Parathyroid adenoma (tissue), 2 donors: ENCODE measurements around the gene MFSD11.
A peak's percentile ranks its signal among the peaks of the same experiment; 100 is the strongest.
"Not testable (repeated sequence)": the region's sequence is repeated elsewhere in the genome, so short reads cannot be mapped to it uniquely, and the experiment has no call there.

Source experiments
- H2AFZ ChIP-seq: fragments of 300-600 bp; sonication (generic); one replicate; pipeline ENCODE4 v1.7.0; 2017; ENCODE audit warnings: antibody characterized with exemption, mild to moderate bottlenecking
- H3K27ac ChIP-seq: fragments of 300-600 bp; sonication (generic); one replicate; pipeline ENCODE4 v1.7.0; 2017
- H3K27me3 ChIP-seq: fragments of 300-600 bp; sonication (generic); one replicate; pipeline ENCODE4 v1.7.0; 2017; ENCODE audit warnings: low read length; ENCODE audit not compliant: control insufficient read depth, insufficient read depth
- H3K36me3 ChIP-seq: fragments of 300-600 bp; sonication (generic); one replicate; pipeline ENCODE4 v1.7.0; 2017; ENCODE audit warnings: low read length; ENCODE audit not compliant: control insufficient read depth, insufficient read depth
- H3K4me1 ChIP-seq: fragments of 300-600 bp; sonication (generic); one replicate; pipeline ENCODE4 v1.7.0; 2017; ENCODE audit warnings: control low read depth
- H3K4me2 ChIP-seq: fragments of 300-600 bp; sonication (generic); one replicate; pipeline ENCODE4 v1.7.0; 2017; ENCODE audit warnings: low read length
- H3K4me3 ChIP-seq: fragments of 300-600 bp; sonication (generic); one replicate; pipeline ENCODE4 v1.7.0; 2017; ENCODE audit warnings: low read depth, low read length
- H3K79me2 ChIP-seq: fragments of 300-600 bp; sonication (generic); one replicate; pipeline ENCODE4 v1.7.0; 2017; ENCODE audit warnings: control low read depth
- H3K9ac ChIP-seq: fragments of 300-600 bp; sonication (generic); one replicate; pipeline ENCODE4 v1.7.0; 2017; ENCODE audit warnings: mild to moderate bottlenecking
- H3K9me3 ChIP-seq: fragments of 300-600 bp; sonication (generic); one replicate; pipeline ENCODE4 v1.7.0; 2017; ENCODE audit warnings: low read length; ENCODE audit not compliant: control insufficient read depth
- TF ChIP-seq, protein P1 (sequence below): fragments of 300-600 bp; sonication (generic); IDR thresholded peaks from one replicate; pipeline ENCODE4 v1.7.0; 2017; ENCODE audit warnings: antibody characterized with exemption, mild to moderate bottlenecking
- donor health status: primary hyperparathyroidism.

MFSD11 gene

DNA sequence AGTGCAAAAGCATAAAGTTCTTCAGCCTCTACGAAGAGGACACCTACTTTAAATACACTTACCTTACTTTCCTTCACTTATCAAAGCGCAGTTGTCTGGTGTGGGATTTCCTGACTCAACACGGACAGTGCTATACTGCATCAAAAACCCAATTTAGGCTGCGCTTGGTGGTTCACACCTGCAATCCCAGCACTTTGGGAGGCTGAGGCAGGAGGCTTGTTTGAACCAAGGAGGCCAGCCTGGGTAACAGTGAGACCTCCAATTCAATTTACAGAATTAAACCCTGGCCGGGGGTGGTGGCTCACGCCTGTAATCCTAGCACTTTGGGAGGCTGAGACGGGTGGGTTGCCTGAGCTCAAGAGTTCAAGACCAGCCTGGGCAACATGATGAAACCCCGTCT is 15.6 kb upstream of the MFSD11 start:
- no peak overlapping the region for H3K4me2 ChIP-seq
- TF ChIP-seq, protein P1, sequence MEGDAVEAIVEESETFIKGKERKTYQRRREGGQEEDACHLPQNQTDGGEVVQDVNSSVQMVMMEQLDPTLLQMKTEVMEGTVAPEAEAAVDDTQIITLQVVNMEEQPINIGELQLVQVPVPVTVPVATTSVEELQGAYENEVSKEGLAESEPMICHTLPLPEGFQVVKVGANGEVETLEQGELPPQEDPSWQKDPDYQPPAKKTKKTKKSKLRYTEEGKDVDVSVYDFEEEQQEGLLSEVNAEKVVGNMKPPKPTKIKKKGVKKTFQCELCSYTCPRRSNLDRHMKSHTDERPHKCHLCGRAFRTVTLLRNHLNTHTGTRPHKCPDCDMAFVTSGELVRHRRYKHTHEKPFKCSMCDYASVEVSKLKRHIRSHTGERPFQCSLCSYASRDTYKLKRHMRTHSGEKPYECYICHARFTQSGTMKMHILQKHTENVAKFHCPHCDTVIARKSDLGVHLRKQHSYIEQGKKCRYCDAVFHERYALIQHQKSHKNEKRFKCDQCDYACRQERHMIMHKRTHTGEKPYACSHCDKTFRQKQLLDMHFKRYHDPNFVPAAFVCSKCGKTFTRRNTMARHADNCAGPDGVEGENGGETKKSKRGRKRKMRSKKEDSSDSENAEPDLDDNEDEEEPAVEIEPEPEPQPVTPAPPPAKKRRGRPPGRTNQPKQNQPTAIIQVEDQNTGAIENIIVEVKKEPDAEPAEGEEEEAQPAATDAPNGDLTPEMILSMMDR, result no peak
- no peak overlapping the region for H2AFZ ChIP-seq
- H3K9me3 ChIP-seq, result no peaks in the 10 kb centered on the region
- no peak overlapping the region for H3K4me3 ChIP-seq
- no peak overlapping the region for H3K27ac ChIP-seq
- peaks cover 7% of the 10 kb centered on the region for H3K4me1 ChIP-seq
- peaks cover 36% of the 10 kb centered on the region for H3K79me2 ChIP-seq
- no peak overlapping the region for H3K9ac ChIP-seq
- H3K27me3 ChIP-seq, result no peaks in the 10 kb centered on the region
- H3K36me3 ChIP-seq, result no peaks in the 10 kb centered on the region

DNA sequence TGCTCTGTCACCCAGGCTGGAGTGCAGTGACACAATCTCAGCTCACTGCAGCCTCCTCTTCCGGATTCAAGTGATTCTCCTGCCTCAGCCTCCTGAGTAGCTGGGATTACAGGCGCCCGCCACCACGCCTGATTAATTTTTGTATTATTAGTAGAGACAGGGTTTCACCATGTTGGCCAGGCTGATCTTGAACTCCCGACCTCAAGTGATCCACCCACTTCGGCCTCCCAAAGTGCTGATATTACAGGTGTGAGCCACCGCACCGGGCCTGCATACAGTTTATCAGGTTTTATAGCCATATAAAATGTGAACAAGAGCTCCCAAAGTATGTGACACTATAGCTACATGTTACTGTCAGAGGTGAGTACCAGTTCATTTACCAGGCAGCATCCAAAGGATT is 14.9 kb upstream of the MFSD11 start:
- H3K9ac ChIP-seq, H2AFZ ChIP-seq, H3K9me3 ChIP-seq, H3K27me3 ChIP-seq, H3K4me3 ChIP-seq, H3K27ac ChIP-seq, H3K4me2 ChIP-seq, H3K36me3 ChIP-seq: not testable (repeated sequence)
- Histone ChIP-seq H3K79me2 (peaks cover 42% of the 10 kb centered on the region), H3K4me1 (peaks cover 11% of the 10 kb centered on the region)

DNA sequence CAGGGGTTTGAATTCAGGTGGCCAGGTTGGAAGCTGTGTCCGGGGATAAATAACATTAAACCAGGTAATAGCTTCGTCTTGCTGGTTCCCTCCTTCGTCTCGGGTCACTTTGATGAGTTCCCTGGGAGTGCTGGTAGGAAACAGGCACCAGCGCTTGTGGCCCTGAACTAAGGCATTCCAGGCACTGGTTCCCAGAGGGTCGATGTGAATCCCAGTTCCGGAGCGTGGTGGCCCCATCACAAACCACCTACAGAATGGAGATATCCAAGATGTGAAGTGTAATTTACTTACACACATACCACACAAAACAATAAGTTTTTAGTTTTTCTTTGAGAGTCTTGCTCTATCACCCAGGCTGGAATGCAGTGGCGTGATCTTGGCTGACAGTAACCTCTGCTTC is 14.1 kb upstream of the MFSD11 start:
- Histone ChIP-seq H3K36me3 (no peaks in the 10 kb centered on the region), H3K4me2 (no peak overlapping the region), H3K4me3 (no peak overlapping the region), H2AFZ (no peak overlapping the region), H3K79me2 (peaks cover 42% of the 10 kb centered on the region), H3K4me1 (peaks cover 11% of the 10 kb centered on the region), H3K27me3 (no peaks in the 10 kb centered on the region), H3K9me3 (no peaks in the 10 kb centered on the region), H3K27ac (no peak overlapping the region), H3K9ac (no peak overlapping the region)
- TF ChIP-seq, protein P1, result no peak

DNA sequence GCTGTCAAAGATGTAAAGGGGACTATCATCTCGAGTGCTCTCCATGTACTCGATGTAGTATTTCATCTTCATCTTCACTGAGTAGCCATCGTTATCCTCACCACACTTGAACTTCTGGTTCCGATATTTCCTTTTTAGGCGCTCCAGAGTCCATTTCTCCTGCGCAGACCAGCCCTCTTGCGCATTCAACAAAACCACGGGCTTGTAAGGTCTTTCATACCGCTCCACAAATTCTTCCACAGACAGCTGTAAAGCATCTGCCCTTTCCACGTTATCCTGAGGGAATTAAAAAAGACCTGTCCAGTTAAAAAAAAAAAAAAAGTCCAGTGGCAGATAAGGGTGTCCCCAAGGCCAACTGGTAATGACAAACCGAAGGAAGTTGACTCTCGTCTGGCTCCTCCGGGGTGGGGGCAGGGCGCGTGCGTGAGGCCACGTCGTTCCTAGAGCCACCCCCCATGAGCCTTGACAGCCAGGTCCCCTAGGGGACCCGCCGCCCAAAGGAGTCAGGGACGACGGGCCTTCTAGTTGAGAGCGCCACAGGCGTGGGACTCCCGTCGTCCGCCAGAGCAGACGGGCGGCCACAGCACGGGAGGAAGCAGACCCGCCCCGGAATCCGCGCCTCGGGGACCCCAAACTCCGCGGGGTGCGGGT is 12.2 kb upstream of the MFSD11 start:
- peak overlapping the region; percentile 80 for H3K4me3 ChIP-seq
- H3K36me3 ChIP-seq, result no peaks in the 10 kb centered on the region
- H3K27me3 ChIP-seq, result no peaks in the 10 kb centered on the region
- peaks cover 49% of the 10 kb centered on the region for H3K79me2 ChIP-seq
- no peaks in the 10 kb centered on the region for H3K9me3 ChIP-seq
- TF ChIP-seq, protein P1, result no peak
- H2AFZ ChIP-seq, result peak overlapping the region; percentile 80
- peak overlapping the region; percentile 86 for H3K9ac ChIP-seq
- H3K4me1 ChIP-seq, result peaks cover 11% of the 10 kb centered on the region
- peak overlapping the region; percentile 80 for H3K4me2 ChIP-seq
- H3K27ac ChIP-seq, result peak overlapping the region; percentile 87

DNA sequence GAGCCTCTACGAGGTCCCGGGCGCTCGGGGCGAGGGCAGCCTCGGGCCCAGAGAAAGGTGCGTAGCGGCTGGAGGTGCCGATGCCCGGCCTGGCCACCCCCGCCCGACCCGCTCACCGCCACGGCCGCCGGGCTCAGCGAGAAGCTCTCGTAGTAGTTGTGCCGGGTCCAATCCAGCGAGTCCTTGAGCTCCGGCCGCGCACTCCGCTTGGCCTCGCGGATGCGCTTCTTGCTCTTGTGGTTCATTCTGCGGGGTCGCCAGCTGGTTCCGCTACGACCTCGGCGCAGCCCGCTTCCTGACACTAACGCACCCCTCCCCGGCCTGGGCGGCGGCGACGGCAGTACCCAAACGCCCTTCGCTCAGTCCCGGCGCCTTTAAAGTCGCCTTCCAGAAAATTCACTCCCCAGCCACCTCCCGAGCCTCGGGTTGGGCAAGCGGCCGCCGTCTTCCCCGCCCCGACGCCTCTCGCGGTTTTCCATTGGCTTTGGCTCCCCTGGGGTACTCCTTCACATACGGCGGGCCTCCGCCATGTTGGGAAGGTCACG is 11.6 kb upstream of the MFSD11 start, which contains the start of gene JMJD6:
Gene JMJD6 (minus strand): TSS at position 376 of the 545 bp plus-strand sequence. CDS start 131 bp downstream, at position 245.
- Histone ChIP-seq H3K9ac (peak within 1 kb of the TSS; percentile 86), H3K36me3 (no peaks in the 10 kb centered on the region), H3K27me3 (no peaks in the 10 kb centered on the region), H3K4me2 (peak within 1 kb of the TSS; percentile 94), H3K79me2 (peaks cover 47% of the 10 kb centered on the region), H2AFZ (peak within 1 kb of the TSS; percentile 80), H3K9me3 (no peaks in the 10 kb centered on the region), H3K4me3 (peak within 1 kb of the TSS; percentile 91), H3K4me1 (peaks cover 11% of the 10 kb centered on the region), H3K27ac (peak within 1 kb of the TSS; percentile 87)
- TF ChIP-seq, protein P1, result no peak
